OCI-LY3 (cell line): ENCODE results near the gene SRRM5.
A peak's percentile ranks its signal among the peaks of the same experiment; 100 is the strongest.

ENCODE experiments used
- H2AFZ ChIP-seq: fragments of 200-600, 300-600 bp; shearing (Covaris generic); 2 replicates; pipeline ENCODE4 v1.6.0; 2014; ENCODE audit warnings: antibody characterized with exemption, low read depth, low read length
- H3K27ac ChIP-seq: fragments of 200-600, 300-600 bp; sonication (generic); 2 replicates; pipeline ENCODE4 v1.5.1; 2014; ENCODE audit warnings: mild to moderate bottlenecking, low read length, moderate library complexity, mixed read lengths
- H3K27me3 ChIP-seq: fragments of 200-600, 300-600 bp; sonication (generic); 2 replicates; pipeline ENCODE4 v1.6.1; 2014; ENCODE audit warnings: low read depth, low read length, mixed read lengths
- H3K36me3 ChIP-seq: fragments of 200-600, 300-600 bp; sonication (generic); replicated peaks from 2 replicates; pipeline ENCODE3; 2014; ENCODE audit warnings: low read depth, low read length, mixed read lengths
- H3K4me1 ChIP-seq: fragments of 300-600, 200-600 bp; sonication (generic); 2 replicates; pipeline ENCODE4 v1.6.1; 2014; ENCODE audit warnings: low read length, mixed read lengths
- H3K4me2 ChIP-seq: fragments of 200-600, 300-600 bp; sonication (generic); 2 replicates; pipeline ENCODE4 v1.6.1; 2014; ENCODE audit warnings: low read length, mixed read lengths
- H3K4me3 ChIP-seq: fragments of 300-600, 200-600 bp; sonication (generic); 2 replicates; pipeline ENCODE4 v1.5.1; 2014; ENCODE audit warnings: antibody characterized with exemption, mild to moderate bottlenecking, low read length, moderate library complexity
- H3K79me2 ChIP-seq: fragments of 300-600, 200-600 bp; shearing (Covaris generic); 2 replicates; pipeline ENCODE4 v1.6.1; 2014; ENCODE audit warnings: mild to moderate bottlenecking, low read length, mixed read lengths
- H3K9ac ChIP-seq: fragments of 300-600, 200-600 bp; shearing (Covaris generic); 2 replicates; pipeline ENCODE4 v1.6.0; 2014; ENCODE audit warnings: mild to moderate bottlenecking, low read length, moderate library complexity
- H3K9me3 ChIP-seq: fragments of 200-600, 300-600 bp; shearing (Covaris generic); 2 replicates; pipeline ENCODE4 v1.6.1; 2014; ENCODE audit warnings: low read length, mixed read lengths; ENCODE audit not compliant: insufficient read depth
- H4K20me1 ChIP-seq: fragments of 200-600, 300-600 bp; sonication (generic); 2 replicates; pipeline ENCODE4 v1.6.1; 2016; ENCODE audit warnings: low read length, mixed read lengths; ENCODE audit not compliant: insufficient read depth
- CTCF ChIP-seq: fragments of 200-600, 300-600 bp; sonication (generic); IDR thresholded peaks from 2 replicates; pipeline ENCODE4 v1.5.1; 2014; ENCODE audit warnings: antibody characterized with exemption, low read length, low read depth
- EZH2phosphoT487 ChIP-seq: fragments of 200-600 bp; shearing (Covaris generic); IDR thresholded peaks from 2 replicates; pipeline ENCODE4 v1.6.1; 2018; ENCODE audit warnings: antibody characterized with exemption, mixed run types, low read depth

SRRM5 gene

DNA sequence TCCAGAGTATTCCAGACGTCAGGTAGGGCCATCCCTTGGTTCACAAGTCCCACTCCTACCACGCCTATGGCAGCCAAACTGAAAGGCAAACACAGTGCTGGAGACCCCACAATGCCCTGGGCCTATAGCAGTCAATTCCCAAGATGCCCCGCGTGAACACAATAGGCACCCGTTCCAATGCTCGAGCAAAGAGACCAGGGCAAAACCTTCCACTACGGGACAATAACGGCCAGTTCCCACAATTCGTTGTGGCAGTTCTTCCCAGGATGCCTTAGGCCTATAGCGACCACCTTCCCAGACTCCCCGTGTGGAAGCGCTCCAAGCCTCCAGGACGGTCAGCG is 7.0 kb downstream of the SRRM5 start:
- no peak for TF ChIP-seq CTCF
- peaks cover 5% of the 10 kb centered on the region for H3K4me1 ChIP-seq
- H4K20me1 ChIP-seq, result no peaks in the 10 kb centered on the region
- peaks cover 2% of the 10 kb centered on the region for H3K36me3 ChIP-seq
- peaks cover 24% of the 10 kb centered on the region for H3K79me2 ChIP-seq
- H3K4me3 ChIP-seq, result peak overlapping the region; percentile 90
- peak overlapping the region; percentile 91 for H3K4me2 ChIP-seq
- H2AFZ ChIP-seq, result peak overlapping the region; percentile 93
- H3K27me3 ChIP-seq, result no peaks in the 10 kb centered on the region
- peak overlapping the region; percentile 80 for H3K27ac ChIP-seq
- peak overlapping the region; percentile 93 for H3K9ac ChIP-seq
- no peaks in the 10 kb centered on the region for H3K9me3 ChIP-seq

- Histone ChIP-seq H3K79me2 (peaks cover 24% of the 10 kb centered on the region), H3K4me1 (peaks cover 5% of the 10 kb centered on the region)
- TF ChIP-seq CTCF (no peak), EZH2phosphoT487 (no peak)
Observed at GRCh38 chr19:43619262-43620060, 7.6 kb downstream of the SRRM5 start, which contains the start of gene ZNF428. Gene ZNF428, minus strand, starts transcription at chr19:43619629. Its CDS starts 5,325 bp downstream, at chr19:43614304.

DNA sequence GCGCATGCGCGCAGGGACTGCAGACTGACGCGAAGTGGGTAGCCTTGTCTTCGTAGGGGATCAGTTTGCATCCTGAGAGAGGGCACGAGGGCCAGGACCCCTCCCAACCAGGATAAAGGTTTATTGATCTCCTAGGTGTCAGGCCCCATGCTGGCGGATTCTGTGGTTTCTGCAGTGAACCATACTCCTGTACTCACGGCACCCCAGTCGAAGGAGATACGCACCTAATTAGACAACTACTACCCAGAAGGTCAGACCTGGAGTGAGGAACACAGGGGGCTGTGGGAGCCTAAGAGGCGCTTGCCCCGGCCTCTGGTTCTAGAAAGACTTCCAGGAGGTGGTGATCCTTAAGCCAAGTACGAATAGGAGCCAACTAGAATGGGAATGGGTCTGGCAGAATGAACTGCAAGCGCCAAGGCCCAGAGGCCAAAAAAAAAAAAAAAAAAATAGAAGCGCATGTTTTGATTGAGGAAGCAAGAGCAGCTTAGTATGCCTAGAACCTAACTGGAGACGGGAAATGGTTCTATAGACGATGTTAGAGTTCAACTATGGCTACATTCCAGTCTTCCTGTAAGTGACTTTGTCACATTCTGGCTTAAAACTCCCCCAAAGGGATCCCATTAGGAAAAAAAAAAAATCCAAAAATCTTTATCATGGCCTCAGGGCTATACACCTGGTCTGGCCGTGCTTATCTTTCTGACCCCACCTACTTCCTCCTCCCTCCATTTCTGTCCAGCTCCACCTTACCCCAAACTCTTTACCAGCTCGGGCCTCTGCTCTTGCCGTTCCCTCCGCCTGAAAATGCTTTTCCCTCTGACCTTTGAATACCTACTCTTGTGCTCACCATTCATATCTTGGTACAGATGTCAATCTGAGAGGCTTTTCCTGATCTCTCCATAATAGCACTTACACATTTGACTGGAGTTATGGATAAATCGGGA is 8.4 kb downstream of the SRRM5 start:
- no peaks in the 10 kb centered on the region for H4K20me1 ChIP-seq
- peak overlapping the region; percentile 91 for H3K4me2 ChIP-seq
- peak overlapping the region; percentile 93 for H3K9ac ChIP-seq
- peaks cover 2% of the 10 kb centered on the region for H3K36me3 ChIP-seq
- TF ChIP-seq CTCF (no peak), EZH2phosphoT487 (no peak)
- H3K4me1 ChIP-seq, result peaks cover 5% of the 10 kb centered on the region
- peaks cover 24% of the 10 kb centered on the region for H3K79me2 ChIP-seq
- peak overlapping the region; percentile 69; the same call in 1 of the 2 replicates for H2AFZ ChIP-seq
- no peaks in the 10 kb centered on the region for H3K27me3 ChIP-seq
- H3K4me3 ChIP-seq, result peak overlapping the region; percentile 90
- H3K9me3 ChIP-seq, result no peaks in the 10 kb centered on the region
- peak overlapping the region; percentile 80 for H3K27ac ChIP-seq

More at GRCh38 chr19:43619262-43620060, 7.6 kb downstream of the SRRM5 start, which contains the start of gene ZNF428:
- H3K27ac ChIP-seq, result peak within 1 kb of the TSS; percentile 80
- H3K4me2 ChIP-seq, result peak within 1 kb of the TSS; percentile 91
- peaks cover 2% of the 10 kb centered on the region for H3K36me3 ChIP-seq
- no peaks in the 10 kb centered on the region for H4K20me1 ChIP-seq
- H3K4me3 ChIP-seq, result peak within 1 kb of the TSS; percentile 90
- H3K9ac ChIP-seq, result peak within 1 kb of the TSS; percentile 93
- H3K9me3 ChIP-seq, result no peaks in the 10 kb centered on the region
- H2AFZ ChIP-seq, result peak within 1 kb of the TSS; percentile 93
- H3K27me3 ChIP-seq, result no peaks in the 10 kb centered on the region

- peaks cover 24% of the 10 kb centered on the region for H3K79me2 ChIP-seq
- no peak overlapping the region for H3K4me3 ChIP-seq
- no peak overlapping the region for H3K9ac ChIP-seq
- H3K27ac ChIP-seq, result no peak overlapping the region
- no peak for TF ChIP-seq CTCF
- no peak for TF ChIP-seq EZH2phosphoT487
- no peaks in the 10 kb centered on the region for H3K27me3 ChIP-seq
- H3K4me1 ChIP-seq, result peaks cover 5% of the 10 kb centered on the region
- H3K36me3 ChIP-seq, result peaks cover 2% of the 10 kb centered on the region
- no peak overlapping the region for H3K4me2 ChIP-seq
- H3K9me3 ChIP-seq, result no peaks in the 10 kb centered on the region
- no peaks in the 10 kb centered on the region for H4K20me1 ChIP-seq
- no peak overlapping the region for H2AFZ ChIP-seq
Observed at GRCh38 chr19:43622070-43622469, 10.2 kb downstream of the SRRM5 start.
